Activated T-helper 1 cell treated with anti-CD3 and anti-CD28 coated beads, Interleukin-12 subunit alpha, Interleukin-12 subunit beta, Interleukin-2, Interleukin-4 antibody, amounts not matched to agents 30 ng/mL and 10 ng/mL and 1 ng/mL, durations not matched to agents 14 hours and 24 hours and 36 hours (primary cell): ENCODE results near the gene MGST2. TPM values are rescaled to one million over a fixed set of nuclear protein-coding genes. Genes with fewer than 3 reads are reported as not detected.
A peak's percentile ranks its signal among the peaks of the same experiment; 100 is the strongest.

Experiments used
- DNase-seq: peaks from one replicate; pipeline ENCODE4 v3.0.0; 2021; ENCODE audit warnings: low spot score
- H3K27ac Mint-ChIP-seq: one replicate; pipeline ENCODE4 v1.8.0; 2021; ENCODE audit warnings: mild to moderate bottlenecking, mixed read lengths
- H3K27me3 Mint-ChIP-seq: one replicate; pipeline ENCODE4 v1.8.0; 2022; ENCODE audit warnings: mild to moderate bottlenecking, moderate library complexity, mixed read lengths; ENCODE audit not compliant: insufficient read depth
- H3K36me3 Mint-ChIP-seq: one replicate; pipeline ENCODE4 v1.8.0; 2021; ENCODE audit warnings: low read depth, mixed read lengths
- H3K4me1 Mint-ChIP-seq: one replicate; pipeline ENCODE4 v1.8.0; 2021; ENCODE audit warnings: low read depth, mixed read lengths
- H3K4me3 Mint-ChIP-seq: one replicate; pipeline ENCODE4 v1.8.0; 2021; ENCODE audit warnings: mild to moderate bottlenecking, moderate library complexity, mixed read lengths
- H3K9me3 Mint-ChIP-seq: one replicate; pipeline ENCODE4 v1.8.0; 2021; ENCODE audit warnings: mixed read lengths
- intact Hi-C: fragments of 100-400 bp; cut with micrococcal nuclease; formaldehyde crosslinking; loops from one replicate; pipeline ENCODE4 v1.15.1; 2024
- total RNA-seq: library from RNA; stranded (reverse); gene quantifications from 2 replicates; pipeline ENCODE4 v1.2.3, GENCODE V29; 2022

MGST2 gene
- total RNA-seq, 1 donor from 2014 or later, result 22.4 TPM

DNA sequence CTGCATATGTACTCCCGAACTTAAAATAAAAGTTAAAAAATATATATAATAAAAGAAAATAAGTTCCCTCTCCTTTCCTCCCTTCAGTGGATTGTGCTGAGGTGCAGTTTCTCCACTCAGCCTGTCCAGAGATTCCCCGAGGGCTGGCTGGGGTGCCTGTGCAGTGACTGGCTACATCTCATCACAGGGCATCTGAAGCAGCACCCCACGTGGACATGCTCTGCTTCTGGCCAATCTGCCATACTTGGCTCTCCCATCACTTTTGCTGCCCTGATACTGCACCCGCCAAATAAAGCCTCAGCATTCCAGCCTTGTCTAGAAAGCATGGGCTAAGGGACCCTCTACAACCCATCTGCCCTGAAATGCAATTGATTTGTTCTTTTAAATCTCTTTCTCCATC, 11.1 kb upstream of the MGST2 start:
- no peak for DNase-seq
- Mint-ChIP-seq H3K4me1 (peaks cover 43% of the 10 kb centered on the region), H3K4me3 (no peak overlapping the region), H3K9me3 (no peaks in the 10 kb centered on the region), H3K27ac (no peak overlapping the region), H3K27me3 (no peaks in the 10 kb centered on the region), H3K36me3 (no peaks in the 10 kb centered on the region)
- intact Hi-C loops, result no loop called here

DNA sequence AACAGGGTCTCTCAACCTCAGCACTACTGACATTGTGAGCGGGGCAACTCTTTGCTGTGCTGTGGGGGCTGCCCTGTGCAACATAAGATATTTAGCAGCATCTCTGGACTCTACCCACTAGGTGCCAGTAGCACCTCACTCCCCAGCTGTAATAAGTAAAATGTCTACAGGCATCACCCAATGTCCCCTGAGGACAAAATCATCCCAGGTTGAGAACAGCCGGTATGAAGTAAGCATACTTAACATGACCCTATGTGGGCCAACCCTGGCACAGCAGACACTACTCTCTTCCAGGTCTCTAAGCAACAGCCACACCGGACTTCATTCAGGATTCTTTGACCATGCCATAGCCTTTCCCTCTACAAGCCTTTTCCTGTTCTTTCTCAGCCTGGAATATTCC, 10.5 kb upstream of the MGST2 start:
- Mint-ChIP-seq H3K4me1 (peaks cover 47% of the 10 kb centered on the region), H3K27me3 (no peaks in the 10 kb centered on the region), H3K36me3 (no peaks in the 10 kb centered on the region), H3K4me3 (no peak overlapping the region), H3K9me3 (no peaks in the 10 kb centered on the region), H3K27ac (no peak overlapping the region)
- intact Hi-C loops, result loop anchor here (1.0 to 5.0 kb wide), 8 partner anchors 397 to 1197 kb away; partner anchors contain the start of genes ELMOD2 and NOCT
- DNase-seq, result no peak

DNA sequence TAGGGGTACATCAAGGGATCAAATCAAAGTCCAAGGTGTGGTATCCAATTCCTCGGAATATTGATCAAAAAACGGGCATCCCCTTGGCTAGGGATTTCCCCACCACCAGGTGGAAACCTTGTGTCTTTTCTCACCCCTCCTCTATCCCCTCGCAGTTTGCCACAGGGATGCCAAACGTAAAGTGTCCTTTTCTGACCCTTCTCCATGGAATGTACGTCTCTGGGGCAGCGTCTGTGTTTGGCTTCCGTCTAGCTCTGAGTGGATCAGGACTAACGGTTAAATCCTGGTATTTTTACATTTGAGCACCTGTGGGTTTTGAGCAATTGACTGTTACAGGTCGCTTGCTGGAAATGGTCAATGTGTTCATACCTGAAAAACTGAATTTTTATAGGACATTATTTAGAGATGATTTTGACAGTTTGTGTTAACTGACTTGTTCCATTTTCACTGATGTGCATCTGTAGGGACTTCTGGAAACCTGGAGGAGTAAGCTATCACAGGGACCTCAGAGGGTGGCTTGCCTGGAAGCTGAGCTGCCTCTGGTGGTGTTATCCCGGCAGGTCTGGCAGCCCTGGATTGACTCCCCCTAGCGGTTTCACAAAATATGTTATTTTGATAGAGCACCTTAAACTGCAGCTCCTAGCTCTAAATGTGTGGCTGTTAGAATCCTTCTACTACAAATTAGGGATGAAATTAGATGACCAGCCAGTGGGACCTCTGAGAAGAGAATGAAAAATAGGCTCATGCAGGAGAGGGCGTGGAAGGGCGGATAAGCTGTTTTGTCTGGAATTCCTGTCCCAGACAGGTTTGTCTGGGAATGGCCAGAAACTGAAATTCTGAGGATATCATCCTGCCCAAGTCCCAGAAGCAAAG, 8.8 kb upstream of the MGST2 start:
- Mint-ChIP-seq H3K36me3 (no peaks in the 10 kb centered on the region), H3K4me1 (peaks cover 45% of the 10 kb centered on the region), H3K4me3 (peak overlapping the region; percentile 73), H3K9me3 (no peaks in the 10 kb centered on the region), H3K27me3 (no peaks in the 10 kb centered on the region), H3K27ac (peak overlapping the region; percentile 94)
- intact Hi-C loops, result loop anchor here (1.0 to 5.0 kb wide), 14 partner anchors 9 to 1195 kb away; partner anchors contain the start of genes ELF2, ELMOD2, NOCT and SETD7
- peak; percentile 42 for DNase-seq

DNA sequence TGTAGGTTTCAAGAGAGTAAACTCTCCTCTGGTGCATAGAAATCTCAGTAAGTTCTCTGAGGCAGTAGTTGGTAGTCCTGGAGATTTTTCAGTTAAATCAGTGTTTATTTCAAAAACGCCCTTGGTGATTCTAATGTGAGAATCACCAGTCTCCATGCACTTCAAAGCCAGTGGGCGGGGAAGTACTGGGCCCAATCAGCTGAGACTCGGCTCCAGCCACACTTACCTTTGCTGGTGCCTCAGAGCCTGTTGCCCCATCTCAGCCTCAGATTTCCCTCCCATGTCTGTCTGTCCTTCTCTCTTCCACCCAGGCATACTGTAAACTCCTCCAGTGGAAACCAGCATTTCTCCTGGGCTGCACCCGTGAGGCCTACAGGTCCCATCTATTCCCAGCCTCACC, 7.4 kb upstream of the MGST2 start:
- peaks cover 44% of the 10 kb centered on the region for H3K4me1 Mint-ChIP-seq
- intact Hi-C loops, result loop anchor here (1.0 to 5.0 kb wide), 10 partner anchors 43 to 1194 kb away; partner anchors contain the start of genes ELMOD2, NOCT and SCOC

DNA sequence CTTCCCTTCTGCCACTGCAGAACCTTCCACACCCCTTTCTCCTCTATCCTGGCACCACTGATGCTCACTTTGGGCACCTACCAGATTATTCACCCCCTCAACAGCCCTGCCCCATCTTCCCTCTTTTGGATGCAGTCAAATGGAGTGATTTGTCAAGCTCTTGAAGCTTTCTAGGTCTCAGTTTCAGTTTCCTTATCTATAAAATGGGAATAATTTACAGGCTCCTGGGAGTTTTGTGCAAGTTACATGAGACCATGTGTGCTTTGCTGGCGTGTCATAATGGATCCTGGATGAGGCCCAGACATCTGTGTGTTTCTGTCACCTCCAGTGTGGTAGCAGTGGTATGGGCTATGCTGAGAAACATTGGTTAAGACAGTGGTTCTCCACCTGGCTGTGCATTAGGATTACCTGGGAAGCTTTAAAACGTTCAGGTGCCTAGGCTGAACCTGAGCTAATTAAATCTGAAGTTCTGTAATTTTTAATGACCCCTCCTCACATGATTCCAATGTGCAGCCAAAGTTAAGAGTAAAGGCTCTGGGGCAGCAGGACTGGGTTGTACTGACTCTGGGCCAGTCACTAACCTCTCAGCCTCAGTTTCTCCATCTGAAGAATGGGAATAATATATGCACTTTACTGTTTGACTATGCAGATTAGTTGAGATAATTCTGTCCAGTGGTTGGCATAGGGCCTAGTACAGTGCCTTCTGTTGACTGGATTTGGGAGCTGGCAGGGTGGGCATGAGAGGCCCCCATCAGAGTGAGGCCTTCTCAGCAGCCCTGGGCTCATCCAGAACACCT, 6.8 kb upstream of the MGST2 start:
- intact Hi-C loops, result loop anchor here (1.0 to 5.0 kb wide), 10 partner anchors 42 to 1194 kb away; partner anchors contain the start of genes ELMOD2, NOCT and SCOC
- Mint-ChIP-seq H3K36me3 (no peaks in the 10 kb centered on the region), H3K27me3 (no peaks in the 10 kb centered on the region), H3K4me3 (peak overlapping the region; percentile 73), H3K27ac (peak overlapping the region; percentile 94), H3K4me1 (peaks cover 44% of the 10 kb centered on the region), H3K9me3 (no peaks in the 10 kb centered on the region)
- DNase-seq, result no peak

More for the DNA sequence above, 7.4 kb upstream of the MGST2 start:
- Mint-ChIP-seq H3K4me3 (peak overlapping the region; percentile 73), H3K9me3 (no peaks in the 10 kb centered on the region), H3K27ac (peak overlapping the region; percentile 94), H3K36me3 (no peaks in the 10 kb centered on the region), H3K27me3 (no peaks in the 10 kb centered on the region)
- DNase-seq, result no peak

DNA sequence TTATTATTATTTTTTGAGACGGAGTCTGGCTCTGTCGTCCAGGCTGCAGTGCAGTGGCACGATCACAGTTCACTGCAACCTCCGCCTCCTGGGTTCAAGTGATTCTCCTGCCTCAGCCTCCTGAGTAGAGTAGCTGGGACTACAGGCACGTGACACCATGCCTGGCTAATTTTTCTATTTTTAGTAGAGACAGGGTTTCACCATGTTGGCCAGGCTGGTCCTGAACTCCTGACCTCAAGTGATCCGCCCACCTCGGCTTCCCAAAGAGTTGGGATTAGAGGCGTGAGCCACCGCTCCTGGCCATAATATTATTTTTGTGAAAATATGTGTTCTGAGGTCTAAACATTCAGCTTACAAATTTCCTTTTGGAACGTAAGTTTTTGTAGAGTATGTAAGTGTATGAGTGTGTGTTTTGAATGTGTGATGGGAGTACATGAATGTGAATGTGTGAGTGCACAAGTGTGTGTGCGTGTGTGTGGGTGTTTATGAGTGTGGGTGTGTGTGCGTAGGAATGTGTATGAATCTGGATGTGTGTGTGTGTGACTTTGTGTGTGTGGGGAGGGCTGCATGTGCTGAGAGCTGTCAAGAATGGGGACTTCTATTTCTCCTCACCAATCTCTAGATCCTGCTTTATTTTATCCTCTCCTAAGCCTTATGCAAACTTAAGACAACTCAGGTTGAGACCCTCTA, 5.7 kb upstream of the MGST2 start:
- intact Hi-C loops, result loop anchor here (2.0 to 5.0 kb wide), 9 partner anchors 41 to 1192 kb away; partner anchors contain the start of genes ELMOD2 and NOCT
- H3K27me3 Mint-ChIP-seq, result no peaks in the 10 kb centered on the region
- no peak overlapping the region for H3K27ac Mint-ChIP-seq
- peaks cover 41% of the 10 kb centered on the region for H3K4me1 Mint-ChIP-seq
- H3K4me3 Mint-ChIP-seq, result no peak overlapping the region
- no peaks in the 10 kb centered on the region for H3K9me3 Mint-ChIP-seq
- DNase-seq, result no peak
- H3K36me3 Mint-ChIP-seq, result no peaks in the 10 kb centered on the region

DNA sequence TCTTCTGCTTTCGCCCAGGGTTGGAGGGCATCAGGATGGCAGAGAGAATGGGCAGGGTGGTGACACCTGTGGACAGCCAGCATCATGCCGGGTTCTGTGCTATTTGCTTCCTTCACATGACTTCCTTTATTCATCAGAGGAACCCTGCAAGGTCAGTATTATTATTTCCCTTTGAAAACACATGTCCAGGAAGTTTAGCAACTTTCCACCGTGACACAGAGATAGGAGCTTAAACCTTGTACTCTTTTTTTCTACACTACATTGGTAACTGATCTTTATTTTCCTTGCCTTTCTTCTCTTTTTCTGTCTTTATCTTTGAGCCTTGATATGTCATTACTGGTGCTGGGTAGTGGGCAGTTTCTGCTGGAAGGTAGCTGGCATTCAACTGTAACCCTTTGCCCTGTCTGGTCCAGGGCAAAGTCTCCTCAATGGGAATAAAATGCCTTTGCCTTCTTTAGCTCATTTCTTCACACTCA, 5.0 kb upstream of the MGST2 start:
- no peaks in the 10 kb centered on the region for H3K36me3 Mint-ChIP-seq
- intact Hi-C loops, result no loop called here
- no peaks in the 10 kb centered on the region for H3K27me3 Mint-ChIP-seq
- H3K9me3 Mint-ChIP-seq, result no peaks in the 10 kb centered on the region
- peaks cover 42% of the 10 kb centered on the region for H3K4me1 Mint-ChIP-seq
- no peak overlapping the region for H3K27ac Mint-ChIP-seq
- no peak overlapping the region for H3K4me3 Mint-ChIP-seq
- DNase-seq, result no peak

DNA sequence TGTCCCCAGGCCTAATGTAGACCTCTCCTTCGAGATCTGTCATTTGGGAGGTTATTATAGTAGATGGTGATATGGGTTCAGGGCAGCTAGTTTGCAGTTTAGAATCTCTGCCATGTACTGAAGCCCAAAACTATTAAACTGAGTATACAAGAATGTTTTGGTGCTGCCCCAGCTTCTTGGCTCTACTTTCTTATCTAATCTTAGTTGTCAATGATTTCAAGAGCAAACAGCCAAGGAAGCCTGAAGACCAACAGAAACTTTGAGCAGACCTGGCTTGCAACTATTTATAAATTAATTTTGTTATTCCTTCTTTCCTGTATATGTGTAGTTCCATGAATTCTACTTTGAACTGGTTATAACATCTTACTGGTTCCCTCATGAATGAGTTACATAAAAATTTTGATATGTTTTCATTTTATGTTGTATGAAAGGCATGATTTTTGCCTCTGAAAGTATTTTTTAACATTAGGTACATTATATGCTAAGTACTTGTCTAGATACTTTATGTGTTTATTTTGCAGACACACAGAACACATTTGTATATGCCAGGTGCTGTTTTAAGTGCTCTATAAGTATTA, 2.0 kb upstream of the MGST2 start:
- H3K27ac Mint-ChIP-seq, result no peak overlapping the region
- no peaks in the 10 kb centered on the region for H3K9me3 Mint-ChIP-seq
- intact Hi-C loops, result no loop called here
- no peaks in the 10 kb centered on the region for H3K27me3 Mint-ChIP-seq
- H3K36me3 Mint-ChIP-seq, result peaks cover 6% of the 10 kb centered on the region
- no peak for DNase-seq
- peaks cover 46% of the 10 kb centered on the region for H3K4me1 Mint-ChIP-seq
- H3K4me3 Mint-ChIP-seq, result no peak overlapping the region

DNA sequence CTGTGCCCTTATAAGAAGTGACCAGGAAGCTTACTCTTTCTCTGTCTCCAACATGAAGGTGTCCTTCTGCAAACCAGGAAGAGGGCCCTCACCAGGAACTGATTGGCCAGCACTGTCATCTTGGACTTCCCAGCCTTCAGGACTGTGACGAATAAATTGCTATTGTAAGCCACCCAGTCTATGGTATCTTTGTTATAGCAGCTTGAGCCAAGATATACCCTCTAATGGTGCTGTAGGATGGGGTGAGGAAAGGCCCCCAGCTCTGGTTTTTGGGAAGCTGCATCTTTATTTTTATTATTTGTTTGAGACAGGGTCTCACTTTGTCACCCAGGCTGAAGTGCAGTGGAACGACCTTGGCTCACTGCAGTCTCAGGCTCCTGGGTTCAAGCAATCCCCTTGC, 1.2 kb upstream of the MGST2 start:
- H3K27ac Mint-ChIP-seq, result no peak overlapping the region
- no peak overlapping the region for H3K4me3 Mint-ChIP-seq
- H3K4me1 Mint-ChIP-seq, result peaks cover 48% of the 10 kb centered on the region
- H3K27me3 Mint-ChIP-seq, result no peaks in the 10 kb centered on the region
- H3K36me3 Mint-ChIP-seq, result peaks cover 6% of the 10 kb centered on the region
- no peak for DNase-seq
- intact Hi-C loops, result no loop called here
- H3K9me3 Mint-ChIP-seq, result no peaks in the 10 kb centered on the region

DNA sequence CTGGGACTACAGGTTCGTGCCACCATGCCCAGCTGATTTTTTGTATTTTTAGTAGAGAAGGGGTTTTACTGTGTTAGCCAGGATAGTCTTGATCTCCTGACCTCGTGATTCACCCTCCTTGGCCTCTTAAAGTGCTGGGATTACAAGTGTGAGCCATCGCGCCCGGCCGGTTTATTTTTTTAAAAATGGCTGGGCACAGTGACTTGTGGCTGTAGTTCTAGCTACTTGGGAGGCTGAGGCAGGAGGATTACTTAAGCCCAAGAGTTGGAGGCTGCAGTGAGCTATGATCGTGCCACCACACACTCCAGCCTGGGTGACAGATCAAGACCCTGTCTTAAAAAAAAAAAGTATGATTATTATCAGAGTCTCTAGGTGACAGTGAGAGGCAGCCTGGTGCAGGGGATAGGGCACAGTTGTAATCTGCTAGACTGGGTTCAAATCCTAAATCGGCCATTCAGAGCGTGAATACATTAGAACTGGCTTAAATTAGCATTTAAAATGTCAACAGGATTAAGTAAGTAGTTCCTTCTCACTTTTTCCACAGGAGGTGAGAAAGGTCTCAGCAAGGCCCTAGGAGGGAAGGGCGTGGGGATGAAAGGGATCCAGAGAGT, 435 bp upstream of the MGST2 start:
- H3K4me3 Mint-ChIP-seq, result peak overlapping the region; percentile 91
- H3K36me3 Mint-ChIP-seq, result peaks cover 6% of the 10 kb centered on the region
- DNase-seq, result no peak
- no peaks in the 10 kb centered on the region for H3K27me3 Mint-ChIP-seq
- peaks cover 51% of the 10 kb centered on the region for H3K4me1 Mint-ChIP-seq
- intact Hi-C loops, result no loop called here
- peak overlapping the region; percentile 94 for H3K27ac Mint-ChIP-seq
- H3K9me3 Mint-ChIP-seq, result no peaks in the 10 kb centered on the region

DNA sequence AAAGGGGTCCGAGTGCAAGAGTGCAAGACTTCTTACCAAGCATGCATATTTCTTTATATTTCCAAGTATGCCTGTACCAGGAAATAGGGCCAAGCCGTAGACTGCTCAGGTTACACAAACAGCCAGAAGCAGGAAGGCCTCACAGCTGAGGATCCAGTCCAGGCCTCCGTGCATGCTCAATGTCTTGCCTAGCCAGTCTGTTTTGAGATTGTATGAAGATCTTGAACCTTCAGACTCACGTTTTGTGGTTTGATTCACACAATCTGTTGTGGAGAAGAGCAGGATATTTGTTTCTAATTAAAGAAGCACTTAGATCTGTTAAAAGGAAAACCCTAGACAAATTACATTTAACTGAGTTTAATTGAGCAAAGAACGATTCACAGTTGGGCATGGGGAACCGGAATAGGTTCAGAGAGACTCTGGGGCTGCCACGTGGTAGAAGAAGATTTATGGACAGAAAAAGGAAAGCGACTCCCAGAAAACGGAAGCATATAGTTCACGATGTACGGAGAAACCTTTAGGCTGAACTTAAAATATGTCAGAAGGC, 1.2 kb downstream of the MGST2 start:
- H3K27ac Mint-ChIP-seq, result peak overlapping the region; percentile 82
- intact Hi-C loops, result loop anchor here (1.0 kb wide), 1 partner anchor 10 kb away; no protein-coding TSS in a partner anchor
- DNase-seq, result peak; percentile 16
- no peaks in the 10 kb centered on the region for H3K27me3 Mint-ChIP-seq
- H3K4me1 Mint-ChIP-seq, result peaks cover 43% of the 10 kb centered on the region
- no peaks in the 10 kb centered on the region for H3K9me3 Mint-ChIP-seq
- peak overlapping the region; percentile 91 for H3K4me3 Mint-ChIP-seq
- peaks cover 9% of the 10 kb centered on the region for H3K36me3 Mint-ChIP-seq
